GM12864 (cell line): ENCODE data around the gene EPHB2.

Experiments
- DNase-seq: peaks from one replicate; pipeline ENCODE4 v3.0.0-alpha.2; 2011; ENCODE audit warnings: low read depth
- H3K4me3 ChIP-seq: 2 replicates; pipeline ENCODE4 v1.5.1; 2011; ENCODE audit warnings: mild to moderate bottlenecking, low read depth, low read length, control low read depth
- CTCF ChIP-seq: IDR thresholded peaks from 2 replicates; pipeline ENCODE4 v1.5.1; 2011; ENCODE audit warnings: low read depth, mild to moderate bottlenecking, moderate library complexity, low read length, control low read depth, inconsistent platforms; ENCODE audit errors: missing control alignments

The EPHB2 gene

GRCh38 chr1:22749919-22750684 is 39.5 kb downstream of the EPHB2 start:
- no peak for DNase-seq
- H3K4me3 ChIP-seq: no peak overlapping the region
- no peak for TF ChIP-seq CTCF

- no peak for DNase-seq
- TF ChIP-seq CTCF: no peak
- no peak overlapping the region for H3K4me3 ChIP-seq
Observed at GRCh38 chr1:22750685-22751051, 40.0 kb downstream of the EPHB2 start.

GRCh38 chr1:22751124-22751531 is 40.5 kb downstream of the EPHB2 start:
- DNase-seq: no peak
- no peak for TF ChIP-seq CTCF
- H3K4me3 ChIP-seq: no peak overlapping the region

- H3K4me3 ChIP-seq: no peak overlapping the region
- TF ChIP-seq CTCF: no peak
- no peak for DNase-seq
Observed at GRCh38 chr1:22752339-22752738, 41.7 kb downstream of the EPHB2 start.

- H3K4me3 ChIP-seq: no peak overlapping the region
- no peak for DNase-seq
- no peak for TF ChIP-seq CTCF
Observed at GRCh38 chr1:22753481-22753971, 42.9 kb downstream of the EPHB2 start.

GRCh38 chr1:22754106-22754768 is 43.6 kb downstream of the EPHB2 start:
- no peak overlapping the region for H3K4me3 ChIP-seq
- TF ChIP-seq CTCF: no peak
- peak; percentile 68 for DNase-seq
